Esophagus (tissue), 2 donors: Measurements from ENCODE around the gene C1S. TPM values are rescaled to one million over a fixed set of nuclear protein-coding genes. Genes with fewer than 3 reads are reported as not detected.

Experiments
- H3K27ac ChIP-seq, 2 donors: one replicate each; pipeline ENCODE4 v1.5.1; 2013; ENCODE audit warnings: low read depth in 2 of 2, mild to moderate bottlenecking in 2 of 2, inconsistent platforms in 1 of 2, low read length in 1 of 2, moderate library complexity in 1 of 2
- H3K27me3 ChIP-seq, 2 donors: one replicate each; pipeline ENCODE4 v1.6.1; 2013; ENCODE audit warnings: low read length in 2 of 2, control low read depth in 1 of 2, mild to moderate bottlenecking in 1 of 2; ENCODE audit not compliant: insufficient read depth in 2 of 2, control insufficient read depth in 1 of 2
- H3K36me3 ChIP-seq, 2 donors: one replicate each; pipeline ENCODE4 v1.6.1; 2013; ENCODE audit warnings: low read length in 1 of 2; ENCODE audit not compliant: control insufficient read depth in 2 of 2, insufficient read depth in 2 of 2
- H3K4me1 ChIP-seq, 2 donors: one replicate each; pipeline ENCODE4 v1.6.1; 2013; ENCODE audit warnings: low read length in 1 of 2; ENCODE audit not compliant: control insufficient read depth in 2 of 2, insufficient read depth in 2 of 2
- H3K4me3 ChIP-seq, 2 donors: one replicate each; pipeline ENCODE4 v1.5.1; 2013; ENCODE audit warnings: low read length in 2 of 2, mild to moderate bottlenecking in 2 of 2, low read depth in 1 of 2, moderate library complexity in 1 of 2
- H3K9me3 ChIP-seq, 2 donors: one replicate each; pipeline ENCODE4 v1.6.1; 2013; ENCODE audit warnings: mild to moderate bottlenecking in 2 of 2, low read depth in 1 of 2, low read length in 1 of 2, moderate library complexity in 1 of 2; ENCODE audit not compliant: control insufficient read depth in 2 of 2, insufficient read depth in 1 of 2
- WGBS, 2 donors: extraction: QIAGEN DNeasy Blood & Tissue Kit; methylation state at CpG; one replicate each; pipeline ENCODE4 v1.1.7; 2013; 5-methylcytosine and 5-hydroxymethylcytosine counted together
- polyA plus RNA-seq, 2 donors: library from polyadenylated mRNA; stranded (reverse); fragments of 200-250 nt; gene quantifications; one replicate each; pipeline ENCODE4 v1.2.3, GENCODE V29; 2013
- donor health status: healthy with polysubstance abuse.
- donor health status: Bipolar disorder and iron deficiency.

C1S gene
- polyA plus RNA-seq, 2 donors, result 26.6 to 80.5 TPM

GRCh38 chr12:7093892-7094291 is 33.4 kb downstream of the C1S start:
- H3K27ac ChIP-seq, result no peak overlapping the region
- no peaks in the 10 kb centered on the region for H3K27me3 ChIP-seq
- H3K36me3 ChIP-seq, result peaks cover 0 to 7% of the 10 kb centered on the region in 2 donors
- whole genome bisulfite sequencing, 2 donors, result 50 to 60% methylated on average over 10 of the region's 10 CpGs
- H3K4me3 ChIP-seq, result no peak overlapping the region
- peaks cover 3 to 7% of the 10 kb centered on the region in 2 donors for H3K4me1 ChIP-seq
- no peaks in the 10 kb centered on the region for H3K9me3 ChIP-seq

- Histone ChIP-seq H3K27me3 (no peaks in the 10 kb centered on the region), H3K27ac (no peak overlapping the region)
- WGBS, 2 donors, result 79 to 81% methylated on average over 26 of the region's 26 CpGs
These were observed 35.8 kb downstream of the C1S start for GRCh38 chr12:7096006-7096932.

GRCh38 chr12:7096979-7097378 is 36.5 kb downstream of the C1S start:
- no peaks in the 10 kb centered on the region for H3K9me3 ChIP-seq
- 82 to 83% methylated on average over 19 of the region's 19 CpGs for WGBS, 2 donors
- peaks cover 0 to under 1% of the 10 kb centered on the region in 2 donors for H3K4me1 ChIP-seq
- H3K27ac ChIP-seq, result no peak overlapping the region
- no peak overlapping the region for H3K4me3 ChIP-seq
- no peaks in the 10 kb centered on the region for H3K27me3 ChIP-seq
- peaks cover 4 to 11% of the 10 kb centered on the region in 2 donors for H3K36me3 ChIP-seq

More at GRCh38 chr12:7096006-7096932, 35.8 kb downstream of the C1S start:
- peaks cover 3 to 5% of the 10 kb centered on the region in 2 donors for H3K4me1 ChIP-seq
- no peak overlapping the region for H3K4me3 ChIP-seq
- peaks cover 4 to 6% of the 10 kb centered on the region in 2 donors for H3K36me3 ChIP-seq
- no peaks in the 10 kb centered on the region for H3K9me3 ChIP-seq

- Histone ChIP-seq H3K27me3 (no peaks in the 10 kb centered on the region), H3K36me3 (peaks cover 8 to 11% of the 10 kb centered on the region in 2 donors), H3K4me1 (no peaks in the 10 kb centered on the region), H3K4me3 (no peak overlapping the region), H3K27ac (no peak overlapping the region), H3K9me3 (no peaks in the 10 kb centered on the region)
- 84 to 87% methylated on average over 9 of the region's 9 CpGs for WGBS, 2 donors
These were observed 38.9 kb downstream of the C1S start for GRCh38 chr12:7099290-7099996.

DNA sequence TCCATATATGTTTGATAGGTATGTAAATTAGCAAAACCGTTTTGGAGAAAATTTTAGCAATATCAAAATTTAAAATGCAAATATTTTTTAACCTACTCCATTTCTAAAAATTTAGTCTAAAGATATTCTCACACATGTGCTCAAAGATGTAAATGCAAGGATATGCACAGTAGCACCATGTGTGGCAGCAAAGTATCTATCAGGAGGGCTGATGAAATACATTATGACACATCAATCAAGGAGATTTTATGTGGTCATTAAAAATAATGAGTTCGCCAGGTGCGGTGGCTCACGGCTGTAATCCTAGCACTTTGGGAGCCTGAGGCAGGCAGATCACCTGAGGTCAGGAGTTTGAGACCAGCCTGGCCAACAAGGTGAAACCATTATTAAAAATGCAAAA is 39.7 kb downstream of the C1S start:
- 63 to 85% methylated on average over 4 of the region's 4 CpGs for WGBS, 2 donors
- Histone ChIP-seq H3K4me1 (no peaks in the 10 kb centered on the region), H3K27ac (no peak overlapping the region), H3K4me3 (no peak overlapping the region), H3K36me3 (peaks cover 9 to 11% of the 10 kb centered on the region in 2 donors), H3K27me3 (no peaks in the 10 kb centered on the region), H3K9me3 (no peaks in the 10 kb centered on the region)

- Histone ChIP-seq H3K36me3 (peaks cover 9 to 11% of the 10 kb centered on the region in 2 donors), H3K4me3 (no peak overlapping the region), H3K27me3 (no peaks in the 10 kb centered on the region), H3K4me1 (no peaks in the 10 kb centered on the region), H3K27ac (no peak overlapping the region), H3K9me3 (no peaks in the 10 kb centered on the region)
- 78 to 82% methylated on average over 4 of the region's 4 CpGs for whole genome bisulfite sequencing, 2 donors
These were observed 40.7 kb downstream of the C1S start for GRCh38 chr12:7101047-7101693.

- H3K4me1 ChIP-seq, result no peaks in the 10 kb centered on the region
- WGBS, 2 donors, result 82 to 85% methylated on average over 10 of the region's 10 CpGs
- no peaks in the 10 kb centered on the region for H3K9me3 ChIP-seq
- H3K4me3 ChIP-seq, result no peak overlapping the region
- peaks cover 9 to 11% of the 10 kb centered on the region in 2 donors for H3K36me3 ChIP-seq
- H3K27ac ChIP-seq, result no peak overlapping the region
- H3K27me3 ChIP-seq, result no peaks in the 10 kb centered on the region
These were observed 41.2 kb downstream of the C1S start for GRCh38 chr12:7101694-7102131.

GRCh38 chr12:7102582-7102981 is 42.1 kb downstream of the C1S start:
- peaks cover 9 to 11% of the 10 kb centered on the region in 2 donors for H3K36me3 ChIP-seq
- H3K4me3 ChIP-seq, result no peak overlapping the region
- H3K4me1 ChIP-seq, result no peaks in the 10 kb centered on the region
- H3K9me3 ChIP-seq, result no peaks in the 10 kb centered on the region
- 71 to 85% methylated on average over 3 of the region's 3 CpGs for whole genome bisulfite sequencing, 2 donors
- H3K27me3 ChIP-seq, result no peaks in the 10 kb centered on the region
- H3K27ac ChIP-seq, result no peak overlapping the region

DNA sequence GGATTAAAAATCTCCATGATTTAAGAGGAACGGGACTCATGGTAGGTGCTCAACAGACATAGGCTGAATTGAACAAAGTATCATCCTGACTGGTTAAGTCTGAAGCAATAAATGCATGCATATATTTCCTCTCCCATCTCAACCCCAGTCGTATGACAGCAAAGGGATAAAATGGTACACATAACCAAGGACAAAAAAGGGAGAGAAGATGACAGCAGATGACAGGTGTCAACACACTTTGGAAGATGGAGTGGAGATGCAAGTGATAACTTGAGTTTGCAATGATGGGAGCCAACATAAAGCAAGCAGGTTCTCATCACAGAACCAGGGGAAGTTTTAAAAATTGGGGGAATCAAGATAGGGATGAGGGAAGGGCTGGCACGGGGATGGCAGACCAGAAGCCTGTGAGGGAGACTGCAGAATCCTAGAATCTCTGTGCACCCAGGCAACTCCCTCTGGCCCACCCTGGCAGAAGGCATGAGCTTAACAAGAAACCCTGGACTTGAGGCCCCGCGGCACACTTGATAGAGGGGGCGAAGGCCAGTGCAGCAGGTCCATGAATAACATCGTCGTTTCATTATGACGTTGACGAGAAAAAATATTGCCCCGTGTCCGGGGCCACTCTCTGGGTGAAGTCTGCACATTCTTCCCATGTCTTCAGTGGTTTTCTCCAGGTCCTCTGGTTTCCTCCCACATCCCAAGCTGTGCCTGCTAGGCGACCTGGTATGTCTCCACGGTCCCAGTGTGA is 43.5 kb downstream of the C1S start:
- 93% methylated on average over 14 of the region's 14 CpGs for whole genome bisulfite sequencing, 2 donors
- Histone ChIP-seq H3K36me3 (peaks cover 9 to 11% of the 10 kb centered on the region in 2 donors), H3K4me1 (no peaks in the 10 kb centered on the region), H3K27me3 (no peaks in the 10 kb centered on the region), H3K9me3 (no peaks in the 10 kb centered on the region), H3K27ac (no peak overlapping the region), H3K4me3 (no peak overlapping the region)
